ENCODE results near the gene KCNJ5.
A peak's percentile ranks its signal among the peaks of the same experiment; 100 is the strongest.

Gene KCNJ5

GRCh38 chr11:128929468-128929867 lies 38.3 kb downstream of the KCNJ5 start:
- peak overlapping the region in 1 of 3 experiments; percentile 6 for H3K4me3 Mint-ChIP-seq
- no peaks in the 10 kb centered on the region for H3K36me3 Mint-ChIP-seq (ENCODE audit: low read depth)
- H3K27me3 Mint-ChIP-seq (ENCODE audit: low read depth), result peaks cover 13% of the 10 kb centered on the region
- TF ChIP-seq CTCF (IDR thresholded peaks at IDR 0.05; ENCODE audit: unreplicated experiment in 3 of 3), result no peak
- H3K27ac Mint-ChIP-seq, result peak overlapping the region; percentile 12 to 45 (median 21)
- peaks cover 76% of the 10 kb centered on the region for H3K4me1 Mint-ChIP-seq
- no peaks in the 10 kb centered on the region for H3K9me3 Mint-ChIP-seq

GRCh38 chr11:128929991-128930390 lies 38.8 kb downstream of the KCNJ5 start:
- Mint-ChIP-seq H3K27me3 (ENCODE audit: low read depth) (peaks cover 12% of the 10 kb centered on the region), H3K4me1 (peaks cover 72% of the 10 kb centered on the region), H3K27ac (peak overlapping the region; percentile 5 to 75 (median 45)), H3K9me3 (no peaks in the 10 kb centered on the region), H3K36me3 (ENCODE audit: low read depth) (no peaks in the 10 kb centered on the region), H3K4me3 (no peak overlapping the region)
- no peak for TF ChIP-seq CTCF (IDR thresholded peaks at IDR 0.05; ENCODE audit: unreplicated experiment in 3 of 3)

GRCh38 chr11:128931066-128931465 lies 39.9 kb downstream of the KCNJ5 start:
- H3K9me3 Mint-ChIP-seq, result no peaks in the 10 kb centered on the region

GRCh38 chr11:128931668-128932067 lies 40.5 kb downstream of the KCNJ5 start:
- Mint-ChIP-seq H3K27ac (peak overlapping the region; percentile 38 to 87 (median 54)), H3K4me1 (peaks cover 65% of the 10 kb centered on the region)
- no peak for TF ChIP-seq CTCF (IDR thresholded peaks at IDR 0.05; ENCODE audit: unreplicated experiment in 3 of 3)

More at GRCh38 chr11:128931066-128931465, 39.9 kb downstream of the KCNJ5 start:
- Mint-ChIP-seq H3K27ac (peak overlapping the region; percentile 38 to 54 (median 40)), H3K4me1 (peaks cover 65% of the 10 kb centered on the region), H3K36me3 (ENCODE audit: low read depth) (no peaks in the 10 kb centered on the region), H3K4me3 (no peak overlapping the region), H3K27me3 (ENCODE audit: low read depth) (peaks cover 12% of the 10 kb centered on the region)
- no peak for TF ChIP-seq CTCF (IDR thresholded peaks at IDR 0.05; ENCODE audit: unreplicated experiment in 3 of 3)

GRCh38 chr11:128933481-128934178 lies 42.5 kb downstream of the KCNJ5 start:
- H3K27me3 Mint-ChIP-seq (ENCODE audit: low read depth), result peaks cover 25% of the 10 kb centered on the region
- H3K36me3 Mint-ChIP-seq (ENCODE audit: low read depth), result no peaks in the 10 kb centered on the region
- H3K4me3 Mint-ChIP-seq, result no peak overlapping the region
- H3K27ac Mint-ChIP-seq, result no peak overlapping the region
- peaks cover 60% of the 10 kb centered on the region for H3K4me1 Mint-ChIP-seq
- H3K9me3 Mint-ChIP-seq, result no peaks in the 10 kb centered on the region
- no peak for TF ChIP-seq CTCF (IDR thresholded peaks at IDR 0.05; ENCODE audit: unreplicated experiment in 3 of 3)

More at GRCh38 chr11:128931668-128932067, 40.5 kb downstream of the KCNJ5 start:
- H3K9me3 Mint-ChIP-seq, result no peaks in the 10 kb centered on the region
- H3K36me3 Mint-ChIP-seq (ENCODE audit: low read depth), result no peaks in the 10 kb centered on the region
- H3K27me3 Mint-ChIP-seq (ENCODE audit: low read depth), result peaks cover 11% of the 10 kb centered on the region
- H3K4me3 Mint-ChIP-seq, result no peak overlapping the region

- H3K4me3 Mint-ChIP-seq, result no peak overlapping the region
- H3K36me3 Mint-ChIP-seq (ENCODE audit: low read depth), result no peaks in the 10 kb centered on the region
- H3K4me1 Mint-ChIP-seq, result peaks cover 63% of the 10 kb centered on the region
- H3K27me3 Mint-ChIP-seq (ENCODE audit: low read depth), result peaks cover 26% of the 10 kb centered on the region
- no peak for TF ChIP-seq CTCF (IDR thresholded peaks at IDR 0.05; ENCODE audit: unreplicated experiment in 3 of 3)
- no peaks in the 10 kb centered on the region for H3K9me3 Mint-ChIP-seq
- no peak overlapping the region for H3K27ac Mint-ChIP-seq
Measured at GRCh38 chr11:128934351-128934750, 43.2 kb downstream of the KCNJ5 start.
